Upper lobe of right lung (tissue), 1 donor: ENCODE data around the gene BORA. TPM values are rescaled to one million over a fixed set of nuclear protein-coding genes. Genes with fewer than 3 reads are reported as not detected.
"Not testable (repeated sequence)": the region's sequence is repeated elsewhere in the genome, so short reads cannot be mapped to it uniquely, and the experiment has no call there.

Experiments used
- ATAC-seq: fragments of 200-7000 bp; cut with Tn5 transposase; one replicate; pipeline ENCODE4 v1.9.1; 2020; ENCODE audit warnings: mild to moderate bottlenecking, moderate library complexity
- DNase-seq: peaks from one replicate; pipeline ENCODE4 v3.0.0-alpha.2; 2020
- H3K27ac ChIP-seq: fragments of 200-600 bp; one replicate; pipeline ENCODE4 v1.8.0; 2022
- H3K27me3 ChIP-seq: fragments of 200-600 bp; one replicate; pipeline ENCODE4 v1.8.0; 2022; ENCODE audit warnings: mild to moderate bottlenecking
- H3K36me3 ChIP-seq: fragments of 200-600 bp; one replicate; pipeline ENCODE4 v1.8.0; 2022
- H3K4me1 ChIP-seq: fragments of 200-600 bp; one replicate; pipeline ENCODE4 v1.8.0; 2022
- H3K4me3 ChIP-seq: fragments of 200-600 bp; one replicate; pipeline ENCODE4 v1.8.0; 2022; ENCODE audit warnings: mild to moderate bottlenecking
- H3K9me3 ChIP-seq: fragments of 200-600 bp; one replicate; pipeline ENCODE4 v1.8.0; 2022
- intact Hi-C: fragments of 100-400 bp; cut with DNase I; formaldehyde crosslinking; loops from one replicate; pipeline ENCODE4 v1.11.0; 2022
- total RNA-seq: library from RNA; stranded (reverse); fragmentation: NEBNext Ultra II Directional; extraction: Animal tissue kit (Norgen Biotek cat#: 25700); gene quantifications from one replicate; pipeline ENCODE4 v1.2.1, GENCODE V29; 2021
- TF ChIP-seq, protein P1 (sequence below): fragments of 200-600 bp; IDR thresholded peaks from one replicate; pipeline ENCODE4 v1.8.0; 2022; ENCODE audit warnings: antibody characterized with exemption
- donor health status: DM: no; HTN: yes; CAD: no; lungs with severe emphysema.

Gene BORA
- total RNA-seq, 1 donor from 2014 or later = 3.0 TPM

DNA sequence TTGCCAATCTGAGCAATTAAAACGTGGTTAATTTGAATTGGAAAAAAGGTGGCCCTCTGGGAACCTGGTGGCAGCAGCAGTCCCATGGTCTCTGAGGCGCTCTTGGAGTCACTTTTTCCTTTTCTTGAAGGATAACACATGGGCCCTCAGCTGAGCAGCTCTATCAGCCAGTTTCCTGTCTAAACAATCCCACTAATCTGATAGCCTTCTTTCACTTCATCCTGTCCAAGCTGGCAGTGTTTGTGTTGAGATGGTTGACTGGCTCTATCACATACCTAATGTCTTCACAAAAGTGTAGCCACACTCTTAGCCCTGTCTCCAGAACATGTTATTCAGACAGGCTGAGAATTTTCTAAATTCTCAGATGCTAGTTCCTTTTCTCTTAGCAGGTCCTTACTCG, 10.9 kb upstream of the BORA start:
- Histone ChIP-seq H3K36me3 (peaks cover 30% of the 10 kb centered on the region), H3K27me3 (no peaks in the 10 kb centered on the region), H3K4me3 (no peak overlapping the region), H3K9me3 (no peaks in the 10 kb centered on the region), H3K27ac (no peak overlapping the region), H3K4me1 (no peaks in the 10 kb centered on the region)
- TF ChIP-seq, protein P1, sequence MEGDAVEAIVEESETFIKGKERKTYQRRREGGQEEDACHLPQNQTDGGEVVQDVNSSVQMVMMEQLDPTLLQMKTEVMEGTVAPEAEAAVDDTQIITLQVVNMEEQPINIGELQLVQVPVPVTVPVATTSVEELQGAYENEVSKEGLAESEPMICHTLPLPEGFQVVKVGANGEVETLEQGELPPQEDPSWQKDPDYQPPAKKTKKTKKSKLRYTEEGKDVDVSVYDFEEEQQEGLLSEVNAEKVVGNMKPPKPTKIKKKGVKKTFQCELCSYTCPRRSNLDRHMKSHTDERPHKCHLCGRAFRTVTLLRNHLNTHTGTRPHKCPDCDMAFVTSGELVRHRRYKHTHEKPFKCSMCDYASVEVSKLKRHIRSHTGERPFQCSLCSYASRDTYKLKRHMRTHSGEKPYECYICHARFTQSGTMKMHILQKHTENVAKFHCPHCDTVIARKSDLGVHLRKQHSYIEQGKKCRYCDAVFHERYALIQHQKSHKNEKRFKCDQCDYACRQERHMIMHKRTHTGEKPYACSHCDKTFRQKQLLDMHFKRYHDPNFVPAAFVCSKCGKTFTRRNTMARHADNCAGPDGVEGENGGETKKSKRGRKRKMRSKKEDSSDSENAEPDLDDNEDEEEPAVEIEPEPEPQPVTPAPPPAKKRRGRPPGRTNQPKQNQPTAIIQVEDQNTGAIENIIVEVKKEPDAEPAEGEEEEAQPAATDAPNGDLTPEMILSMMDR = no peak
- DNase-seq = no peak
- intact Hi-C loops = no loop called here
- no peak for ATAC-seq

DNA sequence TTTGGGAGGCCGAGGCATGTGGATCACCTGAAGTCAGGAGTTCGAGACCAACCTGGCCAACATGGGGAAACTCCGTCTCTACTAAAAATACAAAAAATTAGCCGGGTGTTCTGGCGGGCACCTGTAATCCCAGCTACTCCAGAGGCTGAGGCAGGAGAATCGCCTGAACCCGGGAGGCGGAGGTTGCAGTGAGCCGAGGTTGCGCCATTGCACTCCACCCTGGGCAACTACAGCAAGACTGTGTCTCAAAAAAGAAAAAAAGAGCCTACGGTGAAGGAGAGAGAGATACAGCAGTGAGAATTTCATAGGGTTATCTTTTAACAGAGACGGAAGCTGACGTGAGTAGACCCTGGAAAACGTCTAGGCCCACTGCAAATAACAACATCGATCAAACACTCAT, 1.5 kb upstream of the BORA start:
- Histone ChIP-seq H3K4me1 (peaks cover 10% of the 10 kb centered on the region), H3K4me3 (peak overlapping the region; percentile 97)
- H3K36me3 ChIP-seq, DNase-seq, ATAC-seq, intact Hi-C loops, H3K27me3 ChIP-seq, H3K27ac ChIP-seq, H3K9me3 ChIP-seq: not testable (repeated sequence)

DNA sequence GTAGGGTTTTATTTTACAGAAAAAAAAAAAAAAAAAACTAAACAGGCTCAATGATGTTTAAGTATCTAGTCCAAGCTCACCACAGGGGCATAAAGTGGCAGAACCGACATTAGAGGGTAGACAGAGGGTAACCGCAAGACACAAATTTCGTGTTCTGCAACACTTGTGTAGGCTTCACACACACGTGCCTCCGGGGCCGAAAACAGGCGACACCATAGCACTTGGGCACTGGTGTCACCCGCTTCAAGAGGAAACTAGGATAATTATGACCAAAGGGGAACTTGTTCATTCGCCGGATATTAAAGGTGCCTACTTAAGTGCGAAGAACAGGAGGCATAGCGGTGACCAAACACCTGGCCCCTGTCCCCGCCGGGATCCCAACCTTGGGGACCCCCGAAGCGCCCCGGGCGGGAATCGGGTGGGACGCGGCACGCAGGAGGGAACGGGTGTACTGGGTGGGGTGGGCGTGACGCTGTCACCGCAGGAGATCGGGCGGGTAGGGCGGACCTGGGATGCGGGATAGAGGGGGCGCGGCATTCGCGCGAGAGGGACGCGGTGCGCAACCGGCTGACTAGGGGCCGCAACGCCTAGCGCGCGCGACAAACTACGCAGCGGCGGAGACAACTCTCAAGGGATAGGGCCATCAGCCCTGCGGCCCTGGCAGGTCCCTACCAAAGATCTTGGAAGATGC, 852 bp upstream of the BORA start:
- ATAC-seq (peak; percentile 37), DNase-seq (peak; percentile 78)
- Histone ChIP-seq H3K36me3 (no peaks in the 10 kb centered on the region), H3K9me3 (no peaks in the 10 kb centered on the region), H3K27me3 (no peaks in the 10 kb centered on the region), H3K4me1 (peaks cover 10% of the 10 kb centered on the region), H3K4me3 (peak overlapping the region; percentile 97), H3K27ac (peak overlapping the region; percentile 78)
- TF ChIP-seq, protein P1 = no peak
- intact Hi-C loops = no loop called here

DNA sequence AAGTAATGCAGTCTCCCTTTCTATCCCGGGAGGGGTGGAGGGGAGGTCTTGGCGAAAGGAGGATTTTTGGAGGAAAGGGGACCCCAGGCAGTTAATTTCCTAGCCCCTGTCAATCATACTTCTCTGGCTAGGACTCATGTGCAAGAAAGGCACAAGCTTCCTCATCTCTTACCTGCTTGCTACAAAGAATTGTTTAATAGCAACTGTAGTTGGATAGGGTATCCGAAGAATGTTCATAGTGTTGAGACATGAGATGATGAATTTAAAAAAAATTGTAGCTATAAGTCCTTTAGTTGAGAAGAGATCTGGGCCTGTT, 525 bp downstream of the BORA start:
- no peaks in the 10 kb centered on the region for H3K27me3 ChIP-seq
- ATAC-seq = no peak
- intact Hi-C loops = no loop called here

DNA sequence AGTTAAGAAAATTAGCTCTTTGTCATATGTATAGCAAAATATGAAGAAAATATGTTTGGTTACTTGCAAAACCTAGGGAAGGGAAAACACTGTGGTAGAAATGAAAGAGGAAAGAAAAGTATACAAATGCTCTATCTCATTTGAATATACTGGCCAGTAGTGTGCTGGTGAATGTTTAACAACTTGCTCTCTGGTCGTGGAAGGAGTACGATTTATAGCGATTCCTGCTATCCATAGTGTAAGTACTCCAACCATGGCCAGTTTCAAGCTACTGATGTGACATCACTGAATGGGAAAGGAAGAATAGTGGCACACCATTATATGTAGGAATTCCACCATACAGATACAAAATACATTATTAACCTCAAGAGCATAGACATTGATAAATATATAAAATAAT, 9.3 kb downstream of the BORA start:
- Histone ChIP-seq H3K36me3 (peaks cover 12% of the 10 kb centered on the region), H3K9me3 (no peaks in the 10 kb centered on the region), H3K27me3 (no peaks in the 10 kb centered on the region), H3K4me3 (no peak overlapping the region), H3K4me1 (no peaks in the 10 kb centered on the region), H3K27ac (no peak overlapping the region)
- no peak for ATAC-seq
- intact Hi-C loops = no loop called here
- TF ChIP-seq, protein P1 = no peak
- no peak for DNase-seq

More for the DNA sequence above, 525 bp downstream of the BORA start:
- peaks cover 10% of the 10 kb centered on the region for H3K4me1 ChIP-seq
- DNase-seq = no peak
- H3K9me3 ChIP-seq = no peaks in the 10 kb centered on the region
- peaks cover 1% of the 10 kb centered on the region for H3K36me3 ChIP-seq
- H3K27ac ChIP-seq = peak overlapping the region; percentile 71
- peak overlapping the region; percentile 97 for H3K4me3 ChIP-seq
- TF ChIP-seq, protein P1 = no peak

DNA sequence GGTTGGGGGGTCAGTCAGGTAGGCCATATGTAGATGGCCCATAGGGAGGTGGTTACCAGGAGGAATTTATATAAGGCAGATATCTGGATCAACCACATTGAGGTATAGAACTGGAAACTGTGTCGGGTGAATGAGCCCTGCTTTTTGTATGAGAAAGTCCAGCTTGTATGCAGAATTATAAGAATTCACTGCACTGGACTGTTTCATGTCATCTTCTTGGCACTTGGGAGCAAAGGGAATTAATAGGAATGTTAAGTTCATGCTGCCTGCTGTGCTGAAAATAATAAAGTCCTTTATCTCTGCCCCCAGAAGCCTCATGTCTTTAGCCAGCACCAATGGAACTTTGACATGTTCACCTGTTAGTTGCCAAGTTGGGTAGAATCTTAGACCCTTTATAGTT, 12.3 kb downstream of the BORA start:
- Histone ChIP-seq H3K4me1 (no peaks in the 10 kb centered on the region), H3K27ac (no peak overlapping the region), H3K27me3 (no peaks in the 10 kb centered on the region), H3K4me3 (no peak overlapping the region), H3K9me3 (no peaks in the 10 kb centered on the region), H3K36me3 (peaks cover 10% of the 10 kb centered on the region)
- TF ChIP-seq, protein P1 = no peak
- DNase-seq (no peak), ATAC-seq (no peak)
- intact Hi-C loops = no loop called here
